ENCODE data around the gene RFC3.

DNA sequence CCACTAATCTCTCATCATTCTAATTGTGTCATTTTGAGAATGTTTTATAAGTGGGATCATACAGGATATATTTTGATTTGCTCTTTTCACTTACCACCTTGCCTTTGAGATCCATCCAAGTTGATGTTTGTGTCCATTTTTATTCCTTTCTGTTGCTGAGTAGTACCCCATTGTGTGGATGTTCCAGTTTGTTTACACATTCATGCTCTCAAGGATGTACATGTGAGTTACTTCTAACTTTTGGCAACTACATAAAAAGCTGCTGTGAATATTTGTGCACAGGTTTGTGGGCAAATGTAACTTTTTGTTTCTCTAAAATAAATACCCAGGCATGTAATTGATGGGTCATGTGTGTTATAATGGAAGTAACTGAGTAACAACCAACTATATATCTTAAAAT lies 64.9 kb downstream of the RFC3 start:
- TF ChIP-seq, protein P1, sequence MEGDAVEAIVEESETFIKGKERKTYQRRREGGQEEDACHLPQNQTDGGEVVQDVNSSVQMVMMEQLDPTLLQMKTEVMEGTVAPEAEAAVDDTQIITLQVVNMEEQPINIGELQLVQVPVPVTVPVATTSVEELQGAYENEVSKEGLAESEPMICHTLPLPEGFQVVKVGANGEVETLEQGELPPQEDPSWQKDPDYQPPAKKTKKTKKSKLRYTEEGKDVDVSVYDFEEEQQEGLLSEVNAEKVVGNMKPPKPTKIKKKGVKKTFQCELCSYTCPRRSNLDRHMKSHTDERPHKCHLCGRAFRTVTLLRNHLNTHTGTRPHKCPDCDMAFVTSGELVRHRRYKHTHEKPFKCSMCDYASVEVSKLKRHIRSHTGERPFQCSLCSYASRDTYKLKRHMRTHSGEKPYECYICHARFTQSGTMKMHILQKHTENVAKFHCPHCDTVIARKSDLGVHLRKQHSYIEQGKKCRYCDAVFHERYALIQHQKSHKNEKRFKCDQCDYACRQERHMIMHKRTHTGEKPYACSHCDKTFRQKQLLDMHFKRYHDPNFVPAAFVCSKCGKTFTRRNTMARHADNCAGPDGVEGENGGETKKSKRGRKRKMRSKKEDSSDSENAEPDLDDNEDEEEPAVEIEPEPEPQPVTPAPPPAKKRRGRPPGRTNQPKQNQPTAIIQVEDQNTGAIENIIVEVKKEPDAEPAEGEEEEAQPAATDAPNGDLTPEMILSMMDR (conservative IDR thresholded peaks at IDR 0.05): no peak
- TF ChIP-seq EZH2 (IDR thresholded peaks at IDR 0.05; ENCODE audit: low read depth): no peak

All from PC-9 (cell line).